Neuronal stem cell (in vitro differentiated cells): Measurements from ENCODE around the gene ERBIN.

Source experiments
- DNase-seq: peaks from one replicate; pipeline ENCODE4 v3.0.0-alpha.2; 2013; ENCODE audit warnings: low spot score
- H2AFZ ChIP-seq: one replicate; pipeline ENCODE4 v1.6.1; 2013; ENCODE audit warnings: mild to moderate bottlenecking, low read length, inconsistent platforms
- H2AK5ac ChIP-seq: 2 replicates; pipeline ENCODE4 v1.6.1; 2013; ENCODE audit warnings: low read depth, mild to moderate bottlenecking, inconsistent platforms, low read length, moderate library complexity, mixed read lengths
- H2BK120ac ChIP-seq: 2 replicates; pipeline ENCODE4 v1.6.1; 2013; ENCODE audit warnings: low read depth, mild to moderate bottlenecking, inconsistent platforms, low read length, moderate library complexity, mixed read lengths
- H2BK12ac ChIP-seq: one replicate; pipeline ENCODE4 v1.6.1; 2013; ENCODE audit warnings: low read length, inconsistent platforms
- H2BK15ac ChIP-seq: 2 replicates; pipeline ENCODE4 v1.6.1; 2013; ENCODE audit warnings: mild to moderate bottlenecking, low read length, inconsistent platforms, mixed read lengths
- H2BK5ac ChIP-seq: one replicate; pipeline ENCODE4 v1.6.1; 2013; ENCODE audit warnings: inconsistent platforms, mild to moderate bottlenecking, low read length, moderate library complexity
- H3K14ac ChIP-seq: one replicate; pipeline ENCODE4 v1.6.1; 2013; ENCODE audit warnings: low read length, inconsistent platforms
- H3K18ac ChIP-seq: 2 replicates; pipeline ENCODE4 v1.6.1; 2013; ENCODE audit warnings: low read length, inconsistent platforms
- H3K23ac ChIP-seq: 2 replicates; pipeline ENCODE4 v1.6.1; 2013; ENCODE audit warnings: low read depth, mild to moderate bottlenecking, mixed read lengths, low read length, inconsistent platforms; ENCODE audit not compliant: poor library complexity
- H3K27ac ChIP-seq: replicated peaks from 3 replicates; pipeline ENCODE4 v1.5.1; 2013; ENCODE audit warnings: low read length, inconsistent platforms
- H3K27me3 ChIP-seq, 3 experiments: 2 replicates each; pipeline ENCODE4 v1.6.1; 2013; ENCODE audit warnings: low read length in 3 of 3, mild to moderate bottlenecking in 2 of 3, inconsistent platforms in 1 of 3, low read depth in 1 of 3, mixed read lengths in 1 of 3, moderate library complexity in 1 of 3; ENCODE audit not compliant: control insufficient read depth in 3 of 3, insufficient read depth in 3 of 3
- H3K36me3 ChIP-seq, 2 donors: replicated peaks in 1 of 2; 2 replicates each; pipeline ENCODE4 v1.6.1; 2013; ENCODE audit warnings: low read length in 2 of 2; ENCODE audit not compliant: control insufficient read depth in 2 of 2, insufficient read depth in 2 of 2
- H3K4ac ChIP-seq: 2 replicates; pipeline ENCODE4 v1.6.1; 2013; ENCODE audit warnings: inconsistent platforms, mild to moderate bottlenecking, low read length, moderate library complexity
- H3K4me1 ChIP-seq, 2 donors: 1 replicate in 1 of 2; 2 replicates in 1 of 2; pipeline ENCODE4 v1.6.1; 2013; ENCODE audit warnings: low read length in 2 of 2, low read depth in 1 of 2; ENCODE audit not compliant: control insufficient read depth in 2 of 2, insufficient read depth in 1 of 2
- H3K4me2 ChIP-seq: one replicate; pipeline ENCODE4 v1.6.1; 2013; ENCODE audit warnings: mild to moderate bottlenecking, low read length, inconsistent platforms; ENCODE audit not compliant: insufficient read depth, poor library complexity, severe bottlenecking
- H3K4me3 ChIP-seq, 2 donors: 2 replicates each; pipeline ENCODE4 v1.5.1; 2013; ENCODE audit warnings: low read length in 2 of 2, mild to moderate bottlenecking in 2 of 2, inconsistent platforms in 1 of 2, moderate library complexity in 1 of 2
- H3K79me1 ChIP-seq: one replicate; pipeline ENCODE4 v1.6.1; 2013; ENCODE audit warnings: low read depth, mild to moderate bottlenecking, inconsistent platforms, low read length, moderate library complexity
- H3K9ac ChIP-seq: one replicate; pipeline ENCODE4 v1.6.1; 2013; ENCODE audit warnings: mild to moderate bottlenecking, low read depth, low read length, inconsistent platforms; ENCODE audit not compliant: poor library complexity
- H3K9me3 ChIP-seq, 2 donors: replicated peaks in 1 of 2; 2 replicates each; pipeline versions ENCODE3 to v1.6.1; 2013; ENCODE audit warnings: low read length in 2 of 2, mild to moderate bottlenecking in 2 of 2, inconsistent platforms in 1 of 2, low read depth in 1 of 2, mixed read lengths in 1 of 2, moderate library complexity in 1 of 2; ENCODE audit not compliant: control insufficient read depth in 2 of 2, insufficient read depth in 1 of 2
- H4K8ac ChIP-seq: one replicate; pipeline ENCODE4 v1.6.1; 2013; ENCODE audit warnings: low read depth, mild to moderate bottlenecking, inconsistent platforms, low read length, moderate library complexity
- H4K91ac ChIP-seq: one replicate; pipeline ENCODE4 v1.6.1; 2013; ENCODE audit warnings: low read length, low read depth, mild to moderate bottlenecking, inconsistent platforms; ENCODE audit not compliant: poor library complexity
- WGBS, 2 donors: extraction: QIAGEN DNeasy Blood & Tissue Kit; methylation state at CpG; one replicate each; pipeline ENCODE4 v1.1.7; 2013; ENCODE audit warnings: missing lambda C conversion rate in 2 of 2, mixed read lengths in 1 of 2; ENCODE audit not compliant: insufficient read length in 2 of 2, insufficient replicate concordance in 1 of 2; ENCODE audit errors: extremely low coverage in 2 of 2; 5-methylcytosine and 5-hydroxymethylcytosine counted together

The ERBIN gene

DNA sequence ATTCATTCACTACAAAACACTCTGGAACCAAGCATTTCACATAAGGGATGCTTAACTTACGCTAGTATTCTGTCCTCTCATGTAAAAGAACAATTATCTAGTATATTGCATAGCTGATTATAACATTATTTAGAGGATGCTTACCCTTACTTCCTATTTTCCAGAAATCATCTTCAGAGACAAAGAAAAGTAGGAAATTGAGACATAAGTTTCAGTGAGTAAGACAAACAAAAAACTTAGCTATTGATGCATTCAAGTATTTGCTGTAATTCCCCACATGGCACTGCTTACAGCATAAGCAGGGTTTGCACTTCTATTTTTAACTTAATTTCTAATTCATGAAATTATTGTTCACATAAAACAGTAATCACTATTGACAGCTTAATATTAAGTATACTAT, 112.9 kb downstream of the ERBIN start:
- H3K4me1 ChIP-seq = no peaks in the 10 kb centered on the region
- peaks cover 0 to 100% of the 10 kb centered on the region in 2 donors for H3K36me3 ChIP-seq

DNA sequence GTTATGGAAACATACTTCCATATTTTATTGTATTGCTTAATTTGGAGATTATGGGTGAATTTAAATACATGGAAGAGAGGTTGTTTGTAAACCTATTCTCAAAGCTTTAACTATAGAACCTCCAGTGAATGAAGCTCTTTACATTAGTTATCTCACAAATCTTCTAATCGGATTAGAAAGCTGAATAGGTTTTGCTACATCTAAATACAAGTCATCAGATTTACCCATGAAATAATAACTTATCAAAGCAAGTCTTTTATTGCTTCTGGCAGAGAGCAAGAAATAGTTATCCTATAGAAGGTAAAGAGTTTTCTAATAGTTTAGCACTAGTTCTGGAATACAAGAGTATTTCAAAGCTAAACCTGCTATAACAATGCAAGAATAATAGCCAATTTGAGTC, 113.3 kb downstream of the ERBIN start:
- WGBS, 2 donors = no CpG with 5 or more reads among the region's 1 CpG
- Histone ChIP-seq H3K18ac (no peak overlapping the region), H4K8ac (no peak overlapping the region), H2AFZ (no peak overlapping the region), H3K4me2 (no peak overlapping the region), H3K9ac (no peak overlapping the region), H3K14ac (no peak overlapping the region), H3K23ac (no peak overlapping the region), H2BK12ac (no peak overlapping the region), H3K27me3 (no peaks in the 10 kb centered on the region), H3K4ac (no peak overlapping the region), H2BK120ac (no peak overlapping the region), H4K91ac (no peak overlapping the region), H3K4me1 (no peaks in the 10 kb centered on the region), H3K79me1 (no peaks in the 10 kb centered on the region), H2AK5ac (no peak overlapping the region), H3K36me3 (peaks cover 0 to 100% of the 10 kb centered on the region in 2 donors), H3K27ac (no peak overlapping the region), H2BK15ac (no peak overlapping the region), H3K4me3 (no peak overlapping the region), H2BK5ac (no peak overlapping the region), H3K9me3 (no peaks in the 10 kb centered on the region)
- no peak for DNase-seq

More for the DNA sequence above, 112.9 kb downstream of the ERBIN start:
- H3K23ac ChIP-seq = no peak overlapping the region
- no peak overlapping the region for H2AFZ ChIP-seq
- H3K79me1 ChIP-seq = no peaks in the 10 kb centered on the region
- H3K27me3 ChIP-seq = no peaks in the 10 kb centered on the region
- no peak overlapping the region for H2AK5ac ChIP-seq
- H4K91ac ChIP-seq = no peak overlapping the region
- no peak overlapping the region for H2BK5ac ChIP-seq
- no peak overlapping the region for H2BK12ac ChIP-seq
- no peak overlapping the region for H3K27ac ChIP-seq
- H2BK15ac ChIP-seq = no peak overlapping the region
- H3K14ac ChIP-seq = no peak overlapping the region
- no peak overlapping the region for H4K8ac ChIP-seq
- no peak overlapping the region for H3K4me3 ChIP-seq
- H3K4me2 ChIP-seq = no peak overlapping the region
- no peak for DNase-seq
- H3K18ac ChIP-seq = no peak overlapping the region
- H3K9me3 ChIP-seq = no peaks in the 10 kb centered on the region
- no peak overlapping the region for H3K9ac ChIP-seq
- no peak overlapping the region for H2BK120ac ChIP-seq
- no peak overlapping the region for H3K4ac ChIP-seq
- no CpG with 5 or more reads among the region's 1 CpG for WGBS, 2 donors

DNA sequence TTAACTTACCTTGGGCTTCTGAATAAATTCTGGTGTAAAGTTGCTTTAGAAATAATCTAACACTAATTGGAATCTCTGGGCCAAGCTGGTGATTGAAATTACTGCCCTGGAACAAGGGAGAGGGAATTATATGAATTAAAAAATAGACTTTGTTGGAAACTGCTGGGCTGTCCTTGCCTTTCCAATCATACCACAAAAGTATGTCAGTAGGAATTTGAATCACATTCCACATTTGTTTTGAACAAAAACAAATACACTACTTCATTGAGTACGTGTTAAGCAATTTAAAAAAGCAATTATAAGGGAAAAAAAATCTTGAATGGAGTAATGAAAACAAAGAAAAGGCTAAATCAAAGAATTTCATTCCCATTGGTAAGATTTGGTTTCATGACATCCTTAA, 115.3 kb downstream of the ERBIN start:
- Histone ChIP-seq H2BK120ac (no peak overlapping the region), H2BK15ac (no peak overlapping the region), H3K27ac (no peak overlapping the region), H2BK12ac (no peak overlapping the region), H3K4me3 (no peak overlapping the region), H4K91ac (no peak overlapping the region), H3K9me3 (no peaks in the 10 kb centered on the region), H2BK5ac (no peak overlapping the region), H3K14ac (no peak overlapping the region), H3K23ac (no peak overlapping the region), H3K27me3 (no peaks in the 10 kb centered on the region), H3K4me2 (no peak overlapping the region), H3K9ac (no peak overlapping the region), H2AFZ (no peak overlapping the region), H3K18ac (no peak overlapping the region), H3K36me3 (peaks cover 2 to 100% of the 10 kb centered on the region in 2 donors), H3K79me1 (no peaks in the 10 kb centered on the region), H2AK5ac (no peak overlapping the region), H3K4me1 (no peaks in the 10 kb centered on the region), H4K8ac (no peak overlapping the region), H3K4ac (no peak overlapping the region)
- WGBS, 2 donors = no CpG with 5 or more reads among the region's 1 CpG
- DNase-seq = no peak

DNA sequence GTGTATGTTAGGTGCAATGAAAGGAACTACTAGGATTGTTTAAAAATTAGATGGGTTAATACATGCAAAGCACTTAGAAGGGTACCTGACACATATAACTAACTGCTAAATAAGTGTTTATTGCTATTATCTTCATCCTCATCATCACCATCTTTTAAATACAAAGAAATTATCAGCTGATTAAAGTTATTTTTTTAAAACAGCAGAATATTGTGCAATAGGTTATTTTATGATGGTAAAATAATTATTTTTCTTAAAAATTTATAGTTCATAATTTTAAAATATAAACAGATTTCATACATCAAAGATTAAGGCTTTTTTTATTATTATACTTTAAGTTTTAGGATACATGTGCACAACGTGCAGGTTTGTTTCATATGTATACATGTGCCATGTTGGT, 130.9 kb downstream of the ERBIN start:
- H3K27ac ChIP-seq = no peak overlapping the region

More for the DNA sequence above, 130.9 kb downstream of the ERBIN start:
- H2BK120ac ChIP-seq = no peak overlapping the region
- no peaks in the 10 kb centered on the region for H3K4me1 ChIP-seq
- peaks cover 0 to 2% of the 10 kb centered on the region in 2 donors for H3K9me3 ChIP-seq
- H2AFZ ChIP-seq = no peak overlapping the region
- H2BK15ac ChIP-seq = no peak overlapping the region
- no peak overlapping the region for H2BK5ac ChIP-seq
- no peak overlapping the region for H3K23ac ChIP-seq
- WGBS, 2 donors = no CpG with 5 or more reads among the region's 1 CpG
- H3K14ac ChIP-seq = no peak overlapping the region
- H2AK5ac ChIP-seq = no peak overlapping the region
- H2BK12ac ChIP-seq = no peak overlapping the region
- H3K18ac ChIP-seq = no peak overlapping the region
- H3K4ac ChIP-seq = no peak overlapping the region
- H3K9ac ChIP-seq = no peak overlapping the region
- H3K36me3 ChIP-seq = peaks cover 5 to 49% of the 10 kb centered on the region in 2 donors
- no peak for DNase-seq
- H4K91ac ChIP-seq = no peak overlapping the region
- H3K27me3 ChIP-seq = no peaks in the 10 kb centered on the region
- H4K8ac ChIP-seq = no peak overlapping the region
- H3K79me1 ChIP-seq = no peaks in the 10 kb centered on the region
- H3K4me3 ChIP-seq = no peak overlapping the region
- no peak overlapping the region for H3K4me2 ChIP-seq
